IPS-18a (cell line): ENCODE measurements around the gene NME8.

Experiments
- H3K27ac ChIP-seq: one replicate; pipeline ENCODE4 v1.5.1; 2013; ENCODE audit warnings: low read length
- H3K27me3 ChIP-seq: one replicate; pipeline ENCODE4 v1.6.1; 2013; ENCODE audit warnings: mild to moderate bottlenecking, low read length; ENCODE audit not compliant: control insufficient read depth, insufficient read depth
- H3K36me3 ChIP-seq: one replicate; pipeline ENCODE4 v1.6.1; 2013; ENCODE audit warnings: low read depth, low read length; ENCODE audit not compliant: control insufficient read depth
- H3K4me1 ChIP-seq: one replicate; pipeline ENCODE4 v1.6.1; 2013; ENCODE audit warnings: low read depth, low read length; ENCODE audit not compliant: control insufficient read depth
- H3K4me3 ChIP-seq: one replicate; pipeline ENCODE4 v1.5.1; 2013; ENCODE audit warnings: low read length
- H3K9ac ChIP-seq: one replicate; pipeline ENCODE4 v1.6.1; 2013; ENCODE audit warnings: mild to moderate bottlenecking, low read length, moderate library complexity
- H3K9me3 ChIP-seq: one replicate; pipeline ENCODE4 v1.6.1; 2013; ENCODE audit warnings: low read depth, low read length; ENCODE audit not compliant: control insufficient read depth

NME8 gene

DNA sequence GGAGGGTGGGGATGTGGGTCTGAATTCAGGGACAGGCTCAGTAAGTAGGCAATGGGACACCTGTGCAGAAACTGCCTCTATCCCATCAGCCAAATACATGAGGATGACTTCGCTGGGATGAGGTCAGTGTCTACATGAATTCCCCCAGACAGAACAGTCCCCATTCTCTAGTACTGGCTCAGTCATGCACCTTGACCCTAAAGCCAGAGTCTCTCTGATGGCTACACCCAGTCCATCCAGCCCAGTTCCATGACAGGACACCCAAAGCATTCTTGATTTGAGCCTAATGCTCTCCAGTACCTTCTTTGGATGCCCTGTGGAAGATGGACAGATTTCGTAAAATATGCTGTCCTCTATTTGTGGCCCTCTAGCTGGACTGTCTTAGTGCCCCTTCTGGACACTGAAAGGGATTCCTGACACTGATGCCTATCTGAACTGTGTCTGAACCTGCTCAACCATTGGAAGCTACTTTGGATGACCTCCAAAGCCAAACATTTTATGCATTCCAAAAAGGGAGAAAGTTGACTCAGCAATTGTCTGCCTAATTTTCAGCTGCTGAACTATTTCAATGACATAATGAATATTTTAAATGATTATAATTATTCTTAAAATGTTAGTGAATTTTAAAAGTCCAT, 53.6 kb downstream of the NME8 start:
- Histone ChIP-seq H3K4me1 (no peaks in the 10 kb centered on the region), H3K27me3 (no peaks in the 10 kb centered on the region), H3K36me3 (no peaks in the 10 kb centered on the region), H3K4me3 (no peak overlapping the region), H3K9me3 (no peaks in the 10 kb centered on the region), H3K9ac (no peak overlapping the region), H3K27ac (no peak overlapping the region)

GRCh38 chr7:37908221-37908788, 59.9 kb downstream of the NME8 start:
- H3K36me3 ChIP-seq, result no peaks in the 10 kb centered on the region
- H3K4me3 ChIP-seq, result no peak overlapping the region
- no peaks in the 10 kb centered on the region for H3K4me1 ChIP-seq
- H3K9me3 ChIP-seq, result no peaks in the 10 kb centered on the region
- H3K9ac ChIP-seq, result no peak overlapping the region
- H3K27ac ChIP-seq, result no peak overlapping the region
- H3K27me3 ChIP-seq, result no peaks in the 10 kb centered on the region

GRCh38 chr7:37912756-37913155, 64.4 kb downstream of the NME8 start:
- Histone ChIP-seq H3K9me3 (no peaks in the 10 kb centered on the region), H3K27me3 (peaks cover 41% of the 10 kb centered on the region), H3K27ac (no peak overlapping the region), H3K4me3 (no peak overlapping the region), H3K36me3 (no peaks in the 10 kb centered on the region), H3K9ac (no peak overlapping the region), H3K4me1 (peaks cover 4% of the 10 kb centered on the region)

DNA sequence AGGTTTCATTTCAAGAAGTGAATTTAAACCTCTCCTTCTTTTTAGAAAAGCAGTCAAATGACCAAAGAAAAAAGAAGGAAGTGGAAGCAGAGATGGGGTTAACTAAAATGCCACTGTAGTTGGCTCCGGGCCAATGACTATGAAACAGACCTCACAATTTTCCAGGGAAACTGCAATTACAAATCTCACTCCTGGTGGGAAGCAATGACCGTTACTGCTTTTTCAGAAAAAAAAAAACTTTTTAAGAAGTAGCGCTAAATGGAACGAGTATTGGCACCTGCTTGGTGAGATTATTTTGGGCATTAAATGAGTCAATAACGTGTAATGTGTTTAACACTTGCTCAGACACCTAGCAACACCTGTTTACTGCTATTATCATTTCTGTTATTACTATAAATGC, 67.0 kb downstream of the NME8 start:
- Histone ChIP-seq H3K36me3 (no peaks in the 10 kb centered on the region), H3K27me3 (peaks cover 68% of the 10 kb centered on the region), H3K9ac (no peak overlapping the region), H3K4me3 (no peak overlapping the region), H3K4me1 (peaks cover 4% of the 10 kb centered on the region), H3K9me3 (no peaks in the 10 kb centered on the region), H3K27ac (no peak overlapping the region)

DNA sequence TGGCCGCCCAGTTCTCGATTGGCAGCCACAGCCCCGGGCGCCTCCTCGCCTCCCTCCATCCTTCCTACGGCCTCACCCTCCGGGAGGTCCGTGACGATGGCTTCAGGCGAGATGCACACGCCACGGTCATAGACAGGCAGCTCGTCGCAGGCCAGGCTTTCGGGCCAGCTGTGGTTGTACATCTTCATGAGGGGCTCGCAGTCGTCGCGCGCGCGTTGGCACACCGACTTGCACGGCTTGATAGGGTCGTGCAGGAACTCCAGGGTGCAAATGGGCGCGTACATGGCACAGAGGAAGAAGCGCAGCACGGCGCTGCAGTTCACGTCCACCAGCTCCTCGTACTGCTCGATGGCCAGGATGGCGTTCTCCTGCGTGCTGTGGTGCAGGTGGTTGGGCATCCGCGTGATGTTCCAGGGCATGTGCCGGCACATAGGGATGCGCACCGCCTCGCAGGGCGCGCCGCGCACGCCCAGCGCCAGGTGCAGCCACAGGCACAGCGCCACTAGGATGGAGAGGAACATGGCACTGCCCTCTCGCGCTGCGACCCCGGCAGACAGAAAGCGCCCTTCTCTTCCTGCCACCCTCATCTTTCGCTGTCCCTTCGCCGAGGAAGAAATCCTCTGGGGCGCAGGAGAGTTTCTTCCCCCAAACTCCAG, 67.7 kb downstream of the NME8 start:
- Histone ChIP-seq H3K9ac (peak overlapping the region; percentile 13), H3K36me3 (no peaks in the 10 kb centered on the region), H3K9me3 (no peaks in the 10 kb centered on the region), H3K4me3 (peak overlapping the region; percentile 66), H3K4me1 (peaks cover 4% of the 10 kb centered on the region), H3K27ac (no peak overlapping the region), H3K27me3 (peaks cover 68% of the 10 kb centered on the region)

DNA sequence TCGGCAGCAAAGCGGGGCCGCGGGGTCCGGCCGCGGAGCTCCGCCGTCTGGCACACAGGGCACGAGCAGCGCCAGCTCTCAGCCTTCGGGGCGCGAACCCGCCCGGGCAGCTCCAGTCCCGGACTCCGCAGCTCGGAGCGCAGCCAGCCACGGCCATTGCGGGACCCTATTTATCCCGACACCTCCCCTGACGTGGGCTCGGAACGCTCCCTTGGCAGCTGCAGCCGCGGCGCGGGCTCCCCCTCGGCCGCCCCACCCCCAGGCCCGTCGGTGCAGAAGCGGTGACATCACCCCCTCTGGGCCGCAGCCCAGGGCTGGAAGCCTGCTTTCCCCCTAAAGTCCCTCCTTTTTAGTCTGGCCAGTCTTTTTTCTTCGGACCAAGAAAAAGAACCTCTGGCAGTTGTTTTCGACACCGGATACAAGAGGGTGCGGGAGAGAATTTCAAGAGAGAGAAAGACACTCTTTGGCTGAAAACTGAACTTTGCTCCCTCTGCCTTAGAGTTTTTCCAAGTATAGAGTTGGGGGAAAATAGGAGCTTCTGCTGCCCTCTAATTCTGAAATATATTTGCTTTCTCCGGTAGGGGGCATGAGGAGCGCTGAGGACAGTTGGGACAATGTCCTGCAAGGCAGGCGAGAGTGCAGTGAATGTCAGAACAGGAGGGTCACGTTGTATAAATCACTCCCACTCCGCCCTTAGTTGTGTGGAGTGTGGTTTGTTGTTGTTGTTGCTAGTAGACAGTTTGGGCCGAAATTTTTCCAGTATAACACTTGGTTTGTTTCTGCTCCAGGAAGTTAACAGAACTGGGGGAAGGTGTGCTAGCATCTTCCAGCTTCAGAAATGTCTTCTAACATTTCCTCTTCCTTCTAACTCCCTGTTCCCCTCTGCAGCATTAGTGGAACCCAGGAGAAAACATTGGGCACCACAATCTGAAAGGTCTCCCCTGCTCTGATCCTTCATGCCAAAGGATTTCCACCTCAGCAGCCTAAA, 68.6 kb downstream of the NME8 start, which contains the start of gene SFRP4:
TSS of gene SFRP4 (minus strand) at position 145 of the 988 bp plus-strand sequence. CDS start 280 bp downstream, outside the sequence.
- Histone ChIP-seq H3K27me3 (peaks cover 68% of the 10 kb centered on the region), H3K9ac (peak within 1 kb of the TSS; percentile 13)

DNA sequence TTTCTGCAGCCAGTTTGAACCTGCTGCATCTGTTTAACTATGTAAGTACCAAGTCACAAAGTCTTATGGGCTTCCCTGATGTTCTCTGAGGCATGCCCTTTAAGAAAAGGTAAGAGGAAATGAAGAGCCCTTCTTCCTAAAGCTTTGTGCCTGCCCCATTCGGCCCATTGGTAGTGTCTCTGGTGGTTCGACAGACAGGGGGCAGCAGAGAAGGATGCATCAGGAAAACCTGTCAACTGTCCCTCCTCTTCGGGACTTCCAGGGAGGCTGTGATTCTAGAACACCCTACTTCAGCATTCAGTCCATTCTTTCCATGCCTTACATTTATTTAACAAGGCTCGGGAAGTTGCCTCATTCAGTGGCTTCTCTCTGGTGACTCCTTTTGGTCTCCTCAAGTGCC, 70.1 kb downstream of the NME8 start:
- Histone ChIP-seq H3K4me3 (no peak overlapping the region), H3K27me3 (peaks cover 68% of the 10 kb centered on the region), H3K9ac (no peak overlapping the region), H3K27ac (no peak overlapping the region), H3K9me3 (no peaks in the 10 kb centered on the region), H3K4me1 (peaks cover 4% of the 10 kb centered on the region), H3K36me3 (no peaks in the 10 kb centered on the region)

More for the DNA sequence above, 68.6 kb downstream of the NME8 start, which contains the start of gene SFRP4:
- Histone ChIP-seq H3K27ac (no peak within 1 kb of the TSS), H3K4me3 (peak within 1 kb of the TSS; percentile 66), H3K36me3 (no peaks in the 10 kb centered on the region), H3K9me3 (no peaks in the 10 kb centered on the region), H3K4me1 (peaks cover 4% of the 10 kb centered on the region)

- Histone ChIP-seq H3K36me3 (no peaks in the 10 kb centered on the region), H3K27me3 (peaks cover 50% of the 10 kb centered on the region), H3K9ac (peak within 1 kb of the TSS; percentile 66), H3K4me3 (peak within 1 kb of the TSS; percentile 77), H3K27ac (no peak within 1 kb of the TSS), H3K9me3 (no peaks in the 10 kb centered on the region), H3K4me1 (peaks cover 4% of the 10 kb centered on the region)
These were observed 72.0 kb downstream of the NME8 start, which contains the start of gene EPDR1 for GRCh38 chr7:37920305-37920848. Gene EPDR1, plus strand, starts transcription at chr7:37920640. Its CDS starts 300 bp downstream, at chr7:37920940.

DNA sequence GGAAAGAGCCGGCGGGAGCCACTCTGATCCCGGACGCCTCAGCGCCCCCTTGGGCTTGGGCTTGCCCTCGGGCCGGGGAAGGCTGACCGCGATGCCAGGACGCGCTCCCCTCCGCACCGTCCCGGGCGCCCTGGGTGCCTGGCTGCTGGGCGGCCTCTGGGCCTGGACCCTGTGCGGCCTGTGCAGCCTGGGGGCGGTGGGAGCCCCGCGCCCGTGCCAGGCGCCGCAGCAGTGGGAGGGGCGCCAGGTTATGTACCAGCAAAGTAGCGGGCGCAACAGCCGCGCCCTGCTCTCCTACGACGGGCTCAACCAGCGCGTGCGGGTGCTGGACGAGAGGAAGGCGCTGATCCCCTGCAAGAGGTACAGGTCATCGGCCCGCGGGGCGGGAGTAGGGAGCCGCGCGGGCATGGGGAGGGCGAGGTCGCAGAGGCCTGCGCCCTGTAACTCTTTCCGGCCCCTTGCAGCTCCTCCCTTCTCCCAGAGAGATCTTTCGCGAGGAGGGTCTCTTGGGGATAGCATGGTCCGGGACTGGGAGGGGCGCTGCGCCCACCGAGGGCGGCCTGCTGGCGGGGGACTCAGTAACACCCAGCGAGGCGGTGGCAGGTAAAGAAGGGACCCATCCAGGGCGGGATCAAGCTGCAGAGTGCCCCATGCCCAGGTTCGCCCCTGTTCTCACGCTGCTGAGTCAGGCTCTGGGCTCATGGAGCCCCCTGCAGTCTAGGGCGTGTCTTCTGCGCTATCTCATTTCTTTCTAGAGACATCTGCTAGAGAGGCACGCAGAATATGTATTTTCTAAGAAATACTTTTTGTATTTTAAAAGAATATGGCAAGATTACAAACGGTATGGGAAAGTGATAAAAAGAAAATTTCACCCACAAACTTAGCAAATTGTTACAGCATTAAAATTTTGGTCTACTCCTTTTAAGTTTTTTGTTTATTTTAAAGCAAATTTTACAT, 72.7 kb downstream of the NME8 start:
- peaks cover 43% of the 10 kb centered on the region for H3K27me3 ChIP-seq
- no peak overlapping the region for H3K27ac ChIP-seq
- no peaks in the 10 kb centered on the region for H3K36me3 ChIP-seq
- no peaks in the 10 kb centered on the region for H3K9me3 ChIP-seq
- peak overlapping the region; percentile 66 for H3K9ac ChIP-seq
- peaks cover 4% of the 10 kb centered on the region for H3K4me1 ChIP-seq
- peak overlapping the region; percentile 77 for H3K4me3 ChIP-seq

DNA sequence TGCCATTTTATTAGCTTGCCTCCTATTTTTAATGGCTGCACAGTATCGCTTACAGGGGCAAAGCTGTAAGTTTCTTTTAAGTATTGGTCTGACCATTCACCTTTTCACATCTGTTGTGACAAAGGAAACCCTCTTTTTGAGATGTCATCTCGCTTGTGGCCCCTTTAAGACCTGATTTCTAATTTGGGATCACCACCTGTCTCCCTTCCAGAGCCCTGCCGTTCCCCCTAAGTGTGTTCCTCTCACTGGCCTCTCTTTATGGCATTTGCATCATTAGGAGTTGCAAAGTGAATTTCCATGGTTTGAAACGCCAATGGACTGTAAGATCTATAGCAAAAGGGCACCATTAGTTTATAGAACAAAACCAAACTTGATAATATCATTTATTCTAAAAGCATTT, 73.5 kb downstream of the NME8 start:
- Histone ChIP-seq H3K4me1 (peaks cover 4% of the 10 kb centered on the region), H3K27ac (no peak overlapping the region), H3K36me3 (no peaks in the 10 kb centered on the region), H3K9ac (no peak overlapping the region), H3K4me3 (peak overlapping the region; percentile 77), H3K27me3 (peaks cover 35% of the 10 kb centered on the region), H3K9me3 (no peaks in the 10 kb centered on the region)
